GM13977 (cell line): Measurements from ENCODE around the gene PTPRG.

Experiments used
- DNase-seq: peaks from one replicate; pipeline ENCODE4 v3.0.0; 2012; ENCODE audit warnings: low spot score
- in situ Hi-C: fragments of 300-500 bp; cut with MboI; formaldehyde crosslinking; loops from one replicate; pipeline ENCODE4 v1.12.0; 2022; ENCODE audit warnings: low sequenced_read_pairs, low pct_unique_long_range_greater_than_20kb, mixed read lengths, inconsistent platforms; ENCODE audit not compliant: unreplicated experiment
- TF ChIP-seq, protein P1 (sequence below): IDR thresholded peaks from 2 replicates; pipeline ENCODE4 v1.5.1; 2012; ENCODE audit warnings: mild to moderate bottlenecking, control low read depth; ENCODE audit not compliant: insufficient read depth; ENCODE audit errors: extremely low read depth, missing control alignments

PTPRG gene

DNA sequence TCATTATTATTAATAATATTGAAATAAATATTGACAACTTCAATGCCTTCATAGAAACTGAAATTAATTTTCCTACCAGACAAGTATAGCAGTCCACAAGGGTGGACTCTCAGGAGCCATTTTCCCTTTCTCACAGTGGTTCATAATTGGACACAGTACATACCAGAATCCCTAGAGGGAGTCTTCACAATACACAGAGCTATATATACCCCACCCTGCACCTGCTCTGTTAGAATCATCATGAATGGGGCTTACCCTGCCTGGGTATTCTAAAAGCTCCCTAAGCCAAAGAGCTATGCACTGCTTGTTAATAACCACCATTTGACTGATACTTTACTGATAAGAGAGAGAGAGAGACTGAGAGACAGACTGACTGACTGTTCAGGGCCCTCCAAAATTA is 677.1 kb downstream of the PTPRG start:
- TF ChIP-seq, protein P1, sequence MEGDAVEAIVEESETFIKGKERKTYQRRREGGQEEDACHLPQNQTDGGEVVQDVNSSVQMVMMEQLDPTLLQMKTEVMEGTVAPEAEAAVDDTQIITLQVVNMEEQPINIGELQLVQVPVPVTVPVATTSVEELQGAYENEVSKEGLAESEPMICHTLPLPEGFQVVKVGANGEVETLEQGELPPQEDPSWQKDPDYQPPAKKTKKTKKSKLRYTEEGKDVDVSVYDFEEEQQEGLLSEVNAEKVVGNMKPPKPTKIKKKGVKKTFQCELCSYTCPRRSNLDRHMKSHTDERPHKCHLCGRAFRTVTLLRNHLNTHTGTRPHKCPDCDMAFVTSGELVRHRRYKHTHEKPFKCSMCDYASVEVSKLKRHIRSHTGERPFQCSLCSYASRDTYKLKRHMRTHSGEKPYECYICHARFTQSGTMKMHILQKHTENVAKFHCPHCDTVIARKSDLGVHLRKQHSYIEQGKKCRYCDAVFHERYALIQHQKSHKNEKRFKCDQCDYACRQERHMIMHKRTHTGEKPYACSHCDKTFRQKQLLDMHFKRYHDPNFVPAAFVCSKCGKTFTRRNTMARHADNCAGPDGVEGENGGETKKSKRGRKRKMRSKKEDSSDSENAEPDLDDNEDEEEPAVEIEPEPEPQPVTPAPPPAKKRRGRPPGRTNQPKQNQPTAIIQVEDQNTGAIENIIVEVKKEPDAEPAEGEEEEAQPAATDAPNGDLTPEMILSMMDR, result no peak
- no peak for DNase-seq
- in situ Hi-C loops, result no loop called here

DNA sequence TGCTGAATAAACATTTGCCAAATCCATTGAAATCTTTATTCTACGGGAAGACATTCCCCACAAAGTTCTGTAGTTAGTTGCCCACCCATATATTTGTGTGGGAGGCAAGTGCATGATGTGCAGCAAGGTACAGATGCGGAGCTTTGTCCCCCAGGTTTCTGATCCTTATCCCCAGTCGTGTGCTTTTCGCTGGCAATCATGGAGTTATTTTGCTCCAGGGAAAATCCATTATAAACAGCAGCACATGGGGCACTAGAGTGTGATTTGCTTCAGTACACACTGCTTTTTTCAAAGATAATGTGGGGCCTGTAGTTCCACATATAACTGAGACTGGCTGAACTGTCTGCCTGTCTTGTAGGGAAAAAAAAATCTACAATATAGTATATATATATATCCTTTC is 679.9 kb downstream of the PTPRG start:
- TF ChIP-seq, protein P1, result no peak
- DNase-seq, result no peak
- in situ Hi-C loops, result no loop called here

DNA sequence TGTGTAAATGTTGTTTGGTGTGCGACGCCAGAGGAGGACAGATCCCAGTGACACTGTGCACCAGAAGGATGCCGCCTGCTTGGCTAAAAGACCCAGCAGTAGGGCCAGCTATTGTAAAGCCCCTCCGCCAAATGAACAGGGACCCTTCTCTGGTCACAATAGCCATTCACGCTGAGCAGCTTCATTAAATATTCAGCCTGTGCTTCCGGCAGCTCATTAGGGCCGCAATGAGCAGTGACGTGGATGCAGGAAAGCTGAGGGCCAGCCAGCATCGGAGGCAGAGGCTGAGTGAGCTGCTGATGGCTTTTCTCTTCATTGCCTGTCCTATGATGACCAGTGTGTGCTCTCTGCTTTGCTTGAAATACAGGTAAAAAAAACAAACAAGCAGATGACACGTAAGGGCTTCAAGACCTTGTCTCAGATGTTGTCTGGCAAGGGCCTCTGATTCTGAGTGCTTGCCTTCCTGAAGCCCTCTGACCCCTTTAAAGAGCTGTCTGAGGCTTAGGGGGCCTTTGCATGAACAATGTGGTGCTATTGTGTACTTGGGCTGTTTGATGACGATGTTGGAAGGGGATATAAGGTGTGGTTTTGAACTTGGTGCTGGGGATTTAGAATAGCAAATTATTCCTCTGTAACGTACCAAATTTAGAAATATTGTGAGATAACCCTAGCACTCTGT is 681.6 kb downstream of the PTPRG start:
- in situ Hi-C loops, result no loop called here
- TF ChIP-seq, protein P1, result no peak
- DNase-seq, result no peak

DNA sequence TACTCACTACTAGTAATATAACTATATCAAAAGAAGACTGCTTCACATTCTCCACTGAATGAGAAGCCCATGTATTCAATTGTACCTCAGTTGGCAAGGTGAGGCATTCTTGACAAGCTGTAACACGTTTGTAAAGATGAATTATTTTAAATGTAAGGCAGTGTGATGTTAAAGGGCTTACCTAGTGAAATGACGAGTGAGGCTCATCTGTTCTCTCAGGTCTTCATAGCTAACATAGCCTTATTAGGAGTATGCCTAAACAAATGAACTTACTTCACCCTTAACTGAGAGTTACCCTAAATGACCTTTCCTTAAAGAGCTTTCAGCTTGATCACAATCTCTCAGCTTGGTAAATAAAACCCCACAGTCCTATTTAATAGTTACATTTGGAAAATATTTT is 684.7 kb downstream of the PTPRG start:
- no peak for DNase-seq
- TF ChIP-seq, protein P1, result no peak
- in situ Hi-C loops, result no loop called here

DNA sequence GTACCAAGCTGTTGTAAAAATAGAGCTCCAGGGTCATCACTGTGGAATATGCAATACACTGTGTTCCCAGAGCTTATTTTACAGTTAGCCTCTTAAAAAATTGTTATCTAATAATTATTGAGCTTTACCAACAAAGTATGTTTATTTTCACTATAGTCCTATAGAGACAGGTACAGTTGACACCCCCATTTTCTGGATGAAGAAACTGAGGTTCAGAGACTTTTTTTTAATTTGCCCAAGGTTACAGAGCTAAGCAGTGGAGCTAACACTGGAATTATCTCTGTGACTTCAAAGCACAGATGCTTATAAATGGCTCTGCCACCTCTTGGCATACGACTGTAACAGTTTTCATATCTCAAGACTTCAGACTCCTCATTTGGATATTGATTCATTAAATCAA is 685.6 kb downstream of the PTPRG start:
- in situ Hi-C loops, result no loop called here
- TF ChIP-seq, protein P1, result no peak
- DNase-seq, result no peak

DNA sequence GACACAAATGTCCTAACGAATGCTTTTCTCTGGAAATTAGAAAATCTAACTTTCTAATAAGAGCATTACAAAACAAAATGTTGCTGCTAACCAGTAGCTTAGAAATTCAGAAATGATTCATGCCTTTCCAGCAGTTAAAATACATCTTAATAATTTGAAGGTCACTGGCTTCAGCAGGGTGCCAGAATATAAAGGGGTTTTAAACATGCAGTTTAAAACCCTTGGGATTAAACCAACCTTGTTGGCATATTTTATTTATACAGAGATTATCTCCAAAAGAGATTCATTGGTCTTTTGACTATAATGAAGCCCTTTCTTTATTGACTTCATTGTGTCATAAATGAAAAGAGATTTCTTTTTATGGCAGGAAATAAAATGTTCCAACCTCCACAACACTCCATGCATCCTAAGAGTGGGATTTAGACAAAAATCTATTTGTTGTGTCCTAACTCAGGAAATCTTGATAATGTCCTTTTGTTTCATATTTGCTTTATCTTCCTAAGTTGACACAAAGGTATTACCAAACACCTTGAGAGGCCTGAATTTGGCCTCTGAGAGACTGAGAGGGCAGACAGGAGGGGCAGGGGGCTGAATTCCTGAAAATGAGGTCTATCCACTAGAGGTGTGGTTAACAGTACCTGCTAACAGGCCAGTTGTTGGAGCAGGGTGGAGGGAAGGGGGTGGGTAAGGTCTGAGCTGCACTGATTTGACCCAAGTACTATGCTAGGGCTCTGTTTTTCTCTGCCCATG is 687.5 kb downstream of the PTPRG start:
- DNase-seq, result no peak
- TF ChIP-seq, protein P1, result no peak
- in situ Hi-C loops, result no loop called here
